Subcutaneous adipose tissue (tissue), 4 donors: ENCODE measurements around the gene POMT1. TPM values are rescaled to one million over a fixed set of nuclear protein-coding genes. Genes with fewer than 3 reads are reported as not detected.

Experiments used
- total RNA-seq, 4 donors: library from RNA; depleted of rRNA; stranded (reverse); fragments of >200 nt; gene quantifications; one replicate each; pipeline ENCODE4 v1.1.0, GENCODE V29; 2016
- TF ChIP-seq, protein P1 (sequence below): fragments of 450-650 bp; IDR thresholded peaks from one replicate; pipeline ENCODE4 v1.5.1; 2016; ENCODE audit warnings: low read depth, mild to moderate bottlenecking, control low read depth, antibody characterized with exemption, moderate library complexity

POMT1 gene
- total RNA-seq, 4 donors from 2014 or later: 17.0 to 54.3 (median 27.1) TPM

DNA sequence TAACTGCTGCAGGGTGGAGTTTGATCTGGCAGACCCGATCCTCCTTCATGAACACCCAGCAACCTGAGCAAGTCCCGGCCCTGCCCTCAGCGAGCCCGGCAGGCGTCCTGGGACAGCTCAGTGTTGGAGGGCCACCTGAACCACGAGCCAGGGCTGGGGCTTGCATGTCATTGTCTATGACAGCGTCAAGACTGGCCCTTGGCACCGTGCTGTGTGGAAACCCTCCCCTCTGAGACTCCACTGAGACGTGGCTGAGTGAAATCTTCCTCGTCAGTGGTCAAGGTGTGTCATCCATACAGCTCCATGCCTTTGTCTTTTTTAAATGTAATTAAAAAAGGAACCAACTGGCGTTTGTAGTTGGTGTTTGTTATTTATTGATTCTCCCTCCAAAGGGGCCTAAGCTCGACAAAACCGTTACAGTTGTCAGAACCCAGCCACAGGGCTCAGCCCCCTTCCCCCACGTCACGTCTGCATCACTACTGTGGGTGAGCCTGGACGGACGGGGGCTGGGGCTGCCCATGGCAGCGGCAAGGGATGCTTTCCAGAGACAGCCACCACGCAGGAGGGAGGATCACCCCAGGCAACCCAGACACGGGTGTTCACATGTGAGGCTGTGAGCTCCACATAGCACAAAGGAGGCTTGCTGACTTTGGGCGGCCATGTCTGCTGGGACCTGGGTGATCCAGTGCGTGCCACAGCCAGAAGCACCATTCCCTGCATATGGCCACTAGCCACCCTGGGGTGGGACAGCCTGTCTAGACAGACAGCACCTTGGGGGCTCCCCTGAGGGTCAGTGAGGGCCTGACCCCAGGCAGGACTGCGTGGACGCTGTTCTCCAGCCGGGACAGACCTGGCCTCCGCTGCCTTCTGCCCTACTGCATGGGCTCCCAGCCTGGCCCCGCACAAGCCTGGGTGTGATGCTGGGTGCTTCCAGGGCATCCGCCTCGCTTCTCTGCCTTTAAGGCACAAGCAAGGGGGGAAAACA lies 21.0 kb downstream of the POMT1 start:
- TF ChIP-seq, protein P1, sequence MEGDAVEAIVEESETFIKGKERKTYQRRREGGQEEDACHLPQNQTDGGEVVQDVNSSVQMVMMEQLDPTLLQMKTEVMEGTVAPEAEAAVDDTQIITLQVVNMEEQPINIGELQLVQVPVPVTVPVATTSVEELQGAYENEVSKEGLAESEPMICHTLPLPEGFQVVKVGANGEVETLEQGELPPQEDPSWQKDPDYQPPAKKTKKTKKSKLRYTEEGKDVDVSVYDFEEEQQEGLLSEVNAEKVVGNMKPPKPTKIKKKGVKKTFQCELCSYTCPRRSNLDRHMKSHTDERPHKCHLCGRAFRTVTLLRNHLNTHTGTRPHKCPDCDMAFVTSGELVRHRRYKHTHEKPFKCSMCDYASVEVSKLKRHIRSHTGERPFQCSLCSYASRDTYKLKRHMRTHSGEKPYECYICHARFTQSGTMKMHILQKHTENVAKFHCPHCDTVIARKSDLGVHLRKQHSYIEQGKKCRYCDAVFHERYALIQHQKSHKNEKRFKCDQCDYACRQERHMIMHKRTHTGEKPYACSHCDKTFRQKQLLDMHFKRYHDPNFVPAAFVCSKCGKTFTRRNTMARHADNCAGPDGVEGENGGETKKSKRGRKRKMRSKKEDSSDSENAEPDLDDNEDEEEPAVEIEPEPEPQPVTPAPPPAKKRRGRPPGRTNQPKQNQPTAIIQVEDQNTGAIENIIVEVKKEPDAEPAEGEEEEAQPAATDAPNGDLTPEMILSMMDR: no peak

DNA sequence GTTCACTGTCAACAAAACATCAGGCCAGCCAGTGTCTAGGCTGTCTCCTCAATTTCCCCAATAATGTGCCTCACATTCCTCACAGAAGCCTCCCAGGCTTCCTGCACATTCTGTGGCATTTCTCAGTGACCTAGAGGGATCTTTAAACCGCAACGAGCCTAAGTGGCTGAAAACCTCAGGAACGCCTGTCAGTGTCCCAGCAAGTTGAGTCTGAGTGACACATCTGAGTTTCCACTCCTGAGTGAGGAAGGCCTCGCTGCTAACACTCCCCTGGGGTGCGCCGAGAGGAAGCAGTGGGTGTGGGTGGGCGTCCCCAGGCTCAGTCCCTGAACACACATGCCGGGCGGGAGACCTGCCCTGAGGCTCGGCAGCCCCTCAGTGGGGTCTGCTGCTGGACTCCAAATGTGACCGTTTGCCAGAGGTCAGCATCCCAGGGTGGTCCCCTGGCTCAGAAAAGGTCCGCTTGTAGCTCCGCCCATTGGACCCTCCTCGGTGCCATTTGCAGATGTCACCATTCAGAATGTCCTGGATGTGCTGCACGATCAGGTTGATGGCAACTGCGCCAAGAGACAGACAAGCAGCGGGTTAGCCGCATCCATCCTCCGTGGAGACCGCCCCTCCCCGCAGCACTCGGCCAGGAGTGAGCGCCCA lies 22.1 kb downstream of the POMT1 start:
- TF ChIP-seq, protein P1: no peak

DNA sequence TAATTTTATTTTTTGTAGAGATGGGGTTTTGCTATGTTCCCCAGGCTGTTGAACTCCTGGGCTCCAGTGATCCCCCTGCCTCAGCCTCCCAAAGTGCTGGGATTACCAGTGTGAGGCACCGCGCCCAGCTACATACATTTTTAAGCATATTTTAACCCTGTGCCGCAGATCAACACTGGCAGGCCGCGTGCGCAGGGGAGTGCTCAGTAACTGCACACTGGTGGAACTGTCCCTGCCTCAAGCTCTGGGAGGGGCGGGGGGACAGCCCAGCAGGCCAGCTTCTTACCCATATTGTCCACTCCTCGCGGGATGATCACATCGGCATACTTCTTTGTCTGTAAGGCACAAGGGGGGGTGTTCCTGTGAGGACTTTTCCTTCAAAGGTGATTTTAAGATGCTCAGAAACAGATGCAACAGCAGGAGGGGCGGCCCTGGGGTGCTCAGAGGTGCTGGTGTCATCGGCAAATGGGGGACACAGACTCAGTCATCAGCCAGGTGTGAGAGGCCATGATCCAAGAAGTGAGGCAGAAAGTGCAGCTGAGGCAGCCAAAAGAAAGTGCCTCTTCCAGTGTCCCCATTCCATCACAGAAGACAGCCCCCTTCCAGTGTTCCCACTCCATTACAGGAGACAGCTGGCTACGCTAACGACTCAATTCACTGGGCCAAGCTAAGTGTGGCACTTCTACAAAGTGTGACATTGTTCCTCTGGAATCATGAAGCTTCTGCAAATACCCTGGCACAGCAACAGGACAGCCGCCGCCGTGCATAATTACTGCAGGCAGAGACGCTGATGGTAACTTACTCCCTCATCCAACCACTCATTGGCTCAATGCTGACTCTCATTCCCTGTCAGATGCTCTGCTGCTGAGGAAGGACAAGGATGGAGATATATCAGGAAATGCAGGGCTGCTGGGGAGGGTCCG lies 23.2 kb downstream of the POMT1 start:
- TF ChIP-seq, protein P1: no peak

DNA sequence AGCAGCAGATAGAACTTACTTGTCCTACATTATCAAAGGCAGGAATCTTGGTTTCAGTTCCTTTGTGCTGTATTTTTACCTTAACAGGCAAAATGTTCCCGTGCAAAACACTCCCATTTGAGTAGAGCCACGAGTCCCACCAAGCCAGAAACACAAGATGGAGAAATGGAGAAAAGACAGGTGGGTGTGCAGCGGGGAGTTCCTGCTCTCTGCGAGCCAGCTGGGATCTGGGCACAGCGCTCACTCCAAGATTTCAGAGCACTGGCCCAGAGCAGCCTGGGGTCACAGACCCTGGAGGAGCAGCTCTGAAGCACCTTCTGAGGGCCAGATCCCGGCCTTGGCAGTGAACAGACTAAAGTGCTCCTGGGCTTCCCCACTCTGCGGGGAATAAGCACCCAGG lies 25.5 kb downstream of the POMT1 start:
- TF ChIP-seq, protein P1: no peak

DNA sequence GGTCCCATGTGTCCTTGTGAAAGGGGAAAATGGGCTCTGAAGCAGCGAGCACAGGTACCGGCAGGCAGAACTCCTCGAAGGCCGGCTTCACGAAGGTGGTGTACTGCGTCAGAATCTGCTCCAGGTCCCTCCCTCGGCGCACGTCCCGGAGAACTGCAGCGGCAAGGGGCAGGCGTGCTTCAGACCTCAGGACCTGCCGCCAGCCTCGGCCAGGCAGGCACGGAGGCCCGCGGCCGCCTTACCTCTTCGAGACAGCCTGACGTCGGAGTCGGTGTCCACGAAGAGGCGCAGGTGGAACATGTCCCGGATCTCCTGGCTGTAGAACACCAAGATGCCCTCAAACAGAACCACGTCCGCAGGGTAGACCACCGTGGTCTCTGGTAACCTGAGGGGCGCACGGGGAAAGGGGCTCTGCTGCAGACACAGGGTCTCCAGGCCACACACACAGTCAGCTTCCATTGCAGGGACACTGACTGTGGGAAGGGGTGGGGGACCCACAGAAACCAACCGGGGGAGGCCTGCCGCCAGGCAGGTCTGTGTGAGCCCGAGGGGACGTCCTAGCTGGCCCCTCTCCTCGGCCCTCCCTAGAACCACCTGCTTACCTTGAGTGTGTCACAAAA lies 26.3 kb downstream of the POMT1 start:
- TF ChIP-seq, protein P1: no peak

DNA sequence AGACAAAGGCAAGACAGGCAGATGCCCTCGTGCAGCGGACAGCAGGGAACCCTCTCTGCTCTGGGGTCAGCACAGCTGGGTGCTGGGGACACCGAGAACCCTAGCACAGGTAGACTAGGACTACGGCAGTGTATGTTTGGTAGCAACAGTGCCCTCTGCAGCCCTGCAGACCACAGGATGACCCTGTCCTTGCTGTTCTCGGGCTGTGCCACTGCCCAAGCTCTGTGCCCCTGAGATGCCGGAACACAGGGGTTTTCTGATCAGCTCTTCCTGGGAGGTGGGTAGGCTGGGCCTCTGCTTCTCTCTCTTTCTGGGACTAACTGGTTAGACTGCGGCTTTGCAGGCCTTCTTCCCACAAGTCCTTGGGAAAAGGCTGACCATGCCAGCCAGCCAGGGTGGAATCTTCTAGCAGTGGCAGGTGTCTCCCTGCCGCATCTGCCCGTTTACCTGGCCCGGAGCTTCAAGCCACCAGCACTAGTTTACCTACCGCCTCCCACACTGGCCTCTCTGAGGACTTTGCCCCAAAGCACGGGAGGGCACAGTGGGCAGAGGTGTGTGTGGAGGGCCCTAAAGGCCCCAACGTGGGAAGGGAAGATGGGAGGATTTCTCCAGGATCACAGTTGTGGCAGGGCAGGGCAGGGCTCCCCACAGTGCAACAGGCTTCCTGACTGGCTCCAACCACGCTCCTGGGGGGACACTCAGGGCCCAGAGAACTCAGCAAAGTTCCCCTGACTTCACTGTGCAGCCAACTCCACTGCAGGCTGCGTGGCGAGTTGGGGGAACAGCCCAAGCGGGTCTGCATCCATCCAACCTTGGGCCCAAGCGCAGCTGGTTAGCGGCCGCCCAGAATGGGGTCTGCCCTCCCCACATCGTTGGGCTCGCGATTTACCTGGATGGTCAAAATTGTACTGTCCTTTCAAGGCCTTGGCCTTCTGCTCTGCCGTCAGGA lies 27.2 kb downstream of the POMT1 start:
- TF ChIP-seq, protein P1: no peak
